NOMO-1 treated with DMSO at 0.1 percent for 48 hours (cell line): ENCODE measurements around the gene TMEFF2.

ENCODE experiments used
- DNase-seq: peaks from one replicate; lab custom pipeline; 2025; ENCODE audit not compliant: unreplicated experiment; lab: John Stamatoyannopoulos, UW

TMEFF2 gene, protein sequence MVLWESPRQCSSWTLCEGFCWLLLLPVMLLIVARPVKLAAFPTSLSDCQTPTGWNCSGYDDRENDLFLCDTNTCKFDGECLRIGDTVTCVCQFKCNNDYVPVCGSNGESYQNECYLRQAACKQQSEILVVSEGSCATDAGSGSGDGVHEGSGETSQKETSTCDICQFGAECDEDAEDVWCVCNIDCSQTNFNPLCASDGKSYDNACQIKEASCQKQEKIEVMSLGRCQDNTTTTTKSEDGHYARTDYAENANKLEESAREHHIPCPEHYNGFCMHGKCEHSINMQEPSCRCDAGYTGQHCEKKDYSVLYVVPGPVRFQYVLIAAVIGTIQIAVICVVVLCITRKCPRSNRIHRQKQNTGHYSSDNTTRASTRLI

DNA sequence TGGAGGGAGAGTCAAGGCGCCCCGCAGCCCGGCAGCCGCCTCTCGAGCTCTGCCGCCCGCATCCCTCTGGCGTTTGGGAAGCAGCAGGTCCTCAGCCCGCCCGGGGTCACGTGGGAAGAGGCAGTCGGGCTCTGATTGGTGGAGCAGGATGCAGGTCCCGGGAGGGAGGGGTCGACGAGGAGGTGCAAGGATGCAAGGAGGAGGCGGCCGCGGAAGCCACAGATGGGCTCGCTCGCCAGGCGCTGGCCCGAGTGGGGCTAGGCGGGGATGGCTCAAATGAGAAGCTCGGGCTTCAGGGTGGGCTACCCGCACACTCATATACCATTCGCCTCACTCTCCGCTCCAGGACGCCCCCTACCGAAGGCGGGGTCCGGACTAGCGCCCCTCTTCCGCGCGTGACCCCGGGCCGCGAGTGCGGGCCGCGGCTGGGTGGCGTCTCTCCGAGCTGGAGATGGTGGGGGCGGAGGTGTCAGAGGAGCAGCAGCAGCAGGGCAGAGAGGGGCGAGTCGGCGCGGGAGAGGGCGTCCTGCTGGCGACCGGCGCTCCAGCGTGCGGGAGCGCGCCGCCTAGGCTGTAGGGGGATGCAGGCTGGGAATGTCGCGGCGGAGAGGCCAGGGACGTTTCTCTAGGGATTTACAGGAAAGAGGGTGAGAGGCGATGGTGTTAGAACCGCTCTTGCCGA lies at the start of gene TMEFF2:
TSS of gene TMEFF2 (minus strand) at position 68 of the 682 bp plus-strand sequence. CDS start 409 bp downstream, outside the sequence.
- no peak for DNase-seq

DNA sequence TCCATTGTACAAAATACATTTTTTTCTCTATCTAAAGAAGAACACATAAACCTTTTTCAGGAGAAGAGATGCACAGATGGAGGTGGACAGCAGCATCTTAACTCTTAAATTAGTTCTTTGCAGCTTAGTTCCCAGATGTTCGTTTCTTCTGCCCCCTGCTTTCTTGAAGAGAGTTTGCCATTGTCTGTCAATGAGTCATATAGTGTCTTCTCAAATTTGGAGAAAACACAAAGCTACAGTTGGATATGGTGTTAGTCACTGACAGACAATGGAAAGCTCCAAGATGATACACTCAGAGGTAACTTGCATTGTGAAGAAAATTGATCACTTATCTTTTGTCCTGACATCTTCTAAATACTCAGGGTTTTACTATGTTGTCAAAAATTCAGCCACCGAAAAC lies 48.8 kb upstream of the TMEFF2 start:
- no peak for DNase-seq

DNA sequence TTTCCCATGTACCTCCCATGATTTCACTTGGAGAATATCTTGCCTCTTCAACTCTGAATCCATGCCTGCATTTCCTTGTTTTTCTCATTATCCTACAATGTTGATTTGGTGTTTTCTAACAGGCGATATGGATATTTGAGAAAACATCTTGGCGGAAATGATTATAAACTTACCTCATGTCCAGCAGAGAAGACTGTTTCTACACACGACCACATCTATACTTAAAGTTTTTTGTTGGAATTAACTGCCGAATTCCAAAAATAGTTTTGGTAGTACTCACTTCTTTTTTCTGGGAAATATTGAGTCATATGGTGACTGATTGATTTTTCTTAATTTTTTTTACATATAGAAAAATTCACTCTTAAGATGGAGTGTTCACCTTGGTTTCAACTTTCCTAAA lies 41.4 kb upstream of the TMEFF2 start:
- no peak for DNase-seq

DNA sequence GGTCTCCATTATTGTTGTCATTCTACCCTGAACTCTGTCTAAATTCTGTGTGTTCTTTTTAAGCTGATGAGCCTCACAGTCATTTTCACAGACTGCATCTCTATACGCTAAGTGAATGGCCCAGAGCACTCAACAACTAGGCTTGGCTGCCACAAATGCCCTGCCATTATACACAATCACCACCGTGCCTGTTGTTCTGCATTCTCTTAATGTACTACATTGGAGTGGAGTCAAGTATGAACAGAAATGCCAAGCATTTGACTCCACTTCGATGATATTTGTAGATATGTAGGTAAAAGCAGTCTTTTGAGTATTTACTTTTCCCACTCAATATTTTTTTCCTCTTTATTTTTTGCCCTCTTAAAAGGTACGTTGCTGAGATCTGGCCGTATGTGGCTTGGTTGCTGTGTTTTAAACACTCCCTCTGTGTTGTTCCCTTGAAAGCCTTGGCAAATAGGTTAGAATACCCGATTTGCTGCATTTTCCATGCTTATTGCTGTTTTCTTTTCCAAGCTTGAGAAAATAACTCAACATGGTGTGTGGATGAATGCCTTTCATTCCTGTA lies 36.2 kb upstream of the TMEFF2 start:
- no peak for DNase-seq

DNA sequence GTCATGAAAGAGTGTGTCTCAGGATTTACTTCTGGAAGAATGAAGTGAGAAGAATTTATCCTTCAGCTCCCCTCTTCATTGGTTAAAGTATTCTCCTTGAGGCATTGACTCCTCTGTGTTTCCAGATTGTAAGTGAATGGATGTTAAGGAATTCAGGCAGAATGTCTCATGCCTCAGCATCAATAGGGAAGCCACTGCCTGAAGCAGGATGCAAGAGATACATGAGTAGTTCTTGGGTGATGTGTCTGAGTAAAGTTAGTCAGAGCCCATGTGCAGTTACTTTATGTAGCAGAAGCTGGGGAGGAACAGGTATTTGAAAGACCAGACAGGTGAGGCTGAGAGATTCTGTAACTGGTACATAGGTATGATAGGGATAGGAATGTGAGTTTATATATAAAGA lies 34.0 kb upstream of the TMEFF2 start:
- DNase-seq, result no peak

DNA sequence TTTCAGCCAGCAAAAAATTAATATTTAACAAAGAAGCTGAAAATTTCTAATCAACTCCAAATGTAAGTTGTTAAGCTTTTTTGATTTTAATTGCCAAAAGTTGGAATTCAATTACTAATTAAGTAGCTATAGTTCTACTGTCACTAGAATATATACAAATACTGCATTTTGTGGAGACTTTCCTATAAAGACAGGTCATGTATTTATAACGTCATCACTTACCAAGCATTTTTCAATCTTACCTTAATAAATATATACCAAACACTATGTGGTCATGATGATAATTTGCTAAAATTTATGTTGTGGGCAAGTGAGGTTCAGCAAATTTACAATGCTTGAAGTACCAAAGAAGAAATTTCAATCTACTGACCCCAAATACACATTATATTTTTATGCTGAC lies 24.2 kb upstream of the TMEFF2 start:
- DNase-seq, result no peak

DNA sequence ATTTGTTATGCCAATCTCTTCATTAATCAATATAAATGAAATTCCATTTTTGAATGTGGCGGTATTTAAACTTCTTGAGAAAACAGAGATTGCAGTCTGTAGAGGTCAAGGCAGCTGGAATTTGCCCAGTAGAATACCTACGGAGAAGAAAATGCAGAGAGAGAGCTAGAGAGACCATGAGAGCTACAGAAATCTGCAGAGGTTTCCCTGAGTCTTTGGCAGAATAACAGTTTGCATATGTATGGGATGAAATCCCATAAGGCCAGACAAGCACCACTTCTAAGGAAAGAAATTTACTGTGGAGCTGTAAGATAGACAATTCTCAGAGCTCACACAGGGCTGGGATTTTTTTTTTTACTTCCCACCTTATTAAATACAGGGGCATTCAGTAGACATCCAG lies 23.6 kb upstream of the TMEFF2 start:
- DNase-seq, result no peak

DNA sequence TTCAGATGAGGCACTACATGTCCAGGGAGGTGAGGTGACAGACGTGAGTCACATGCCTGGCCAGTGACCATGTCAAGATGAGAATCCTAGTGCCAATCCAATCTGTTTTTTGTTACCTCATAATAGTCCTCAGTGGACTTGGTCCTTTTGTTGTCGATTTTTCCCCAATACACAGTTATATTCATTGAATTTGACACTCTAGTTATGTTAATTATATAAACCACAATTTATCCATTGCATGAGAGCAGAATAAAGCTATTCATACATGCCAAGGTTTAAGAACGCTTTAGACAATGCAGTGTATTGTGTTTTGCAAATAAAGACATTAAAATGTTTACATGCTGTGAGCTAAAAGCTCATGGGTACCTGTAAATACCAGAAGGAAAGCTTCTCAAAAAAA lies 21.6 kb upstream of the TMEFF2 start:
- no peak for DNase-seq

DNA sequence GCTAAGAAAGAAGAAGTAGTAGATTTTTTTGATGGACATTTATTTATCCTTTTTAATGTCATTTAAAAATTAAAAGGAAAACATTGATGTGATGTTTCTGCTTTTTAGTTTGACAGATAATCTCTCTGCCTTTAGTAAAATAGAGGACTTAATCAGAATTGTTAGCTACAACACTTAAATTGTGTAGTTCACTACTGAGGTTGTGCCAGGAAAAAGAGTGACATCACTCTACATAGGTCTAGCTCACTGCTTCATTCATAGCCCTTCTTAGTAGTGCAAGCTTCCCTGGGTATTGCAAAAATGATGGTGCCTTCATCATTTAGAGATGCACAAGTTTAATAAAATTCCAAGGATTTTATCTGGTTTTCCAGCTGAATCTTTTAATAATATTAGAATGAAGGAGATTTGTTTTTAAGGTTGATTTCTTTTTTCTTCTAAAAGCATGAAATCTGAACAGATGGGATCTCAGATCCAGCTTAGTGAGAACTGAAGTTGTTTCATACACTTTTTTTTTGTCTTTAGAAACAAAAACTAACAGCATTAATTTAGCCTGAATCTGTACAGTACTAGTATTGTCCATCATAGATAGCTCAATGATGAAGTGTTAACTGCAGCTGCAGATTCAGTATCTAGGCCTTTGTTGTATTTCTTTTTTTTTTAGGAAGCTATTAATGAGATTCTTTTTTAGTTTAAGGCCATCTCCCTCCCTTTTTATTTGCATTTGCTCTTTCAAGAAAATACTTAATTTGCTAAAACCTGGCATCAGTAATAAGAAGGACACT lies 20.6 kb upstream of the TMEFF2 start:
- DNase-seq, result no peak

DNA sequence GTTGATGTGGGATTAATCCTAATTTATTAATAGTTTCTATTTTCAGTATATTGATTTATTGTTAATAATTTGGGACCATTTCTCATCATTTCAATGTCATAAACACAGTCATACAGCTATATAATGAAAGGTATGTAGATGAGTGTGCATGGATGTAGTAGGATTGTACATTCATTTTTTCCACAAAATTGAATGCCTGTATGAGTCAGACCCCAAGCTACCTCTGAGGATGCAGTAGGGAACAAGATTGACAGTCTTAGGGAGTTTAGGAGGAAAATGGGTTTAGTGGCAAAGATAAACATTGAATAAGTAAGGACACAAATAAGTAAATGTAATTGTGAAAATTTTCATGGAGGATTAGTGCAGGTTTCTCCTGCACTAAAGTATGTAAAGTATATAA lies 14.1 kb upstream of the TMEFF2 start:
- DNase-seq, result no peak

DNA sequence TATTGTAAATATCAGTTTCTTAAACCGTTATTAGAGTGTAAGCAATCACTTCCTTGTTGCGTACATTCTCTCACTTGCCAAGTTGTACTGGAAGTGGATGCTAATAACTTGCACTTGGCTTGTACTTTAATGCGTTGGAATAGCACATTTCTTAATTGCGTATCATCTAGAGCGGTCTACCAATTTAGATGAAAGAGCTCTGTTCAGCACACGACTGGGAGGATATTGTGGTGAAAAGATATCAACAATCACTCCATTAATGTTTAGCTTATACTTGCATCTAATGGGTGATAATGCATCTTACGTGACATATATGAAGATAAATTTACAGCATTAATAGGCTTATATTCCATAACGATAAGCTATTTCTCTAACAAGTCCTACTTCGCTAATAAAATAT lies 11.7 kb upstream of the TMEFF2 start:
- no peak for DNase-seq

DNA sequence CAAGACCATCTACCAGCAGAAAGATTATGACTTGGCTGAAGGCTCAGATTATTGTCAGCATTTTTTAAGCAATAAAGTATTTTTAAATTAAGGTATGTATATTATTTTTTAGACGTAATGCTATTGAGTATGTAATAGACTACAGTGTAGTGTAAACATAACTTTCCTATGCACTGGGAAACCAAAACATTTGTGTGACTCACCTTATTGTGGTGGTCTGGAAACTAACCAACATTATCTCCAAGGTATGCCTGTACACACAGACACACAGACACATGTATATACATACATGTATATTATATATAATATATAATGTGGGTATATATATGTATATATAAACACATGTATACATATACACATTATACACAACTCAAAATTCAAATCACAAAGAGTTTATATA lies 9.1 kb upstream of the TMEFF2 start:
- no peak for DNase-seq

DNA sequence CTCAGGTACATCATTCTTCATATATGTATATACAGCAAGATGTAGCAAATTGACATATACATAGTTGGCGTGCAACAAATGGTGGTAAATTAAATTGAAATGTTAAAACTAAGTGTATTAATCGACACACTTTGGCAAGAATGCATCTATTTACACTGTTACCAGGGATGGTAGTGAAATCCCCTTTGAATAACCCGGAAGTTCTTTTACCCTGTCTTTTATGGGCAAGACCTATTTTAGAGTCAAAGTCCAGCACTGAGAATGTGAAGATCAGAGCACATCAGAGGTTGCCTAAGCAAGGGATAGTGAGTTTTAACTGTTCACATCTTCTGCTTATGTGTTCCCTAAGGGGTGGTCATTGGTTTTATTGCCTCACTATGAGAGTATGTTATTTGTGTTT lies 7.6 kb upstream of the TMEFF2 start:
- no peak for DNase-seq

DNA sequence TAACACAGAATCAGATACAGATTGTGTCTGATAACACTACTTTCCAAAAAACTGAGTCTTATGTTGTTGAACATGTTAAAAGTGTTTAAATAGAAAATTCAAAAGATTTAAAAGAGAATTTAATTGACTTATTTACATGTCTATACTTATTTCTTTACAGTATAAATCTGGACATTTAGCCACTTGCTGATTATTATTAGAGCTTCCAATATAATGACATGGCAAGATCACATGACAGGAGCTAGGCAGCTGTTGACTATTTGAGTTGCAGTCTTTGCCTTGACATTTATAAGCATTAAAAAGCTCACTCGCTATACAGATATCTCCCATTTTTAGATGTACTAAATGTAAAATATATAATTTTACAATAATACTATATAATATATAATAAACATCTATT lies 6.4 kb upstream of the TMEFF2 start:
- DNase-seq, result no peak

DNA sequence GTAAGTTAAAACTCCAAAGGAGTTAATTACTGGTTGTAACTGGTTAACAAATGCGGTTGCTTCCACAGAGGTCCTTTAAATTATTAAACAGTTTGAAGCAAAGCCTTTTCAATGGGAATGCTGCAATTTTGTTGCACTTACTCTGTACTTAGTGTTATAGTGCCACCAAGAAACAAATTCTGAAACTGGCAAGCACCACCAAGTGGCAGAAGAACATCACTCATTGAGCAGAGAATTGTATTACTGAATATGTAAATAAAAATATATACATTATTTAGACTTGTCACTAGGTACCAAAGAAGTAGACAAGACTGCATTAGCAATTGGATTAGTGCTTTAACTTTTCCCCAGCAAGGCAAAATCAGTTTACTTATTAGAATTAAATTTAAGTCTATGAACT lies 2.6 kb upstream of the TMEFF2 start:
- DNase-seq, result no peak

DNA sequence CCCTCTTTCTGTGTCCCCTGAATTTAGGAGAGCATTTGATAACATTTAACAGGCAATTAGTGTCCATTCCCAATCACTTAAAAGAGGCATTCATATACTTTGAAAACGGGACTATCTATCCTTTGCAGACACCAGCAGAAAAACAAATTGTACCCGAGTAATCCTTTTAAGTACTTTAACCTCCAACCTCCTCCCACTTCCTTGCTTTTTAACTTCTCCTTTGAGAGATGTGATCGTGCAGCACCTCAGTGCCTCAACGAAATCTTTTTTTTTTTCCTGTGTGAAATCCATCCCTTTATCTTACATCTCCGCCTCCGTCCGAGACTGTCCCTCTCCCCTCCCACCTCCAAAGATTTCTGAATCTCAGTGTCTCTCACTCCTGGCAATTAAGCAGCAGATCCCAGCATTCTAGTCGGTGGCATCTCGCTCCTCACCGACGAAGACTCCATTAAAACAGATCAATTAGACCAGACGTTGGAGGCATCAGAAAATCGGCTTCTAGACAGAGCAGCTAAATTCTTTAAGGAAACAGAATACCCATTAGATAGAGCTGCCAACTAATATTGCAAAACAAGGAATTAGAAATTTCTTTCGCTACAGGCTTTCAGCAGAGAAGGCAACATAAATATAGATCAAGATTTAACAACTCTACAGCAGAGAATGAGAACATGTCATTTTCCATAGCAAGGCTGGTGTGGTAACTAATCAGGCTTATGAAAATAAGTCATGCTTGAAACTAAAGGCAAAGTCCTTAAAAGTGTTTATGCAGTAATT lies 1.9 kb upstream of the TMEFF2 start:
- DNase-seq, result peak; percentile 17

DNA sequence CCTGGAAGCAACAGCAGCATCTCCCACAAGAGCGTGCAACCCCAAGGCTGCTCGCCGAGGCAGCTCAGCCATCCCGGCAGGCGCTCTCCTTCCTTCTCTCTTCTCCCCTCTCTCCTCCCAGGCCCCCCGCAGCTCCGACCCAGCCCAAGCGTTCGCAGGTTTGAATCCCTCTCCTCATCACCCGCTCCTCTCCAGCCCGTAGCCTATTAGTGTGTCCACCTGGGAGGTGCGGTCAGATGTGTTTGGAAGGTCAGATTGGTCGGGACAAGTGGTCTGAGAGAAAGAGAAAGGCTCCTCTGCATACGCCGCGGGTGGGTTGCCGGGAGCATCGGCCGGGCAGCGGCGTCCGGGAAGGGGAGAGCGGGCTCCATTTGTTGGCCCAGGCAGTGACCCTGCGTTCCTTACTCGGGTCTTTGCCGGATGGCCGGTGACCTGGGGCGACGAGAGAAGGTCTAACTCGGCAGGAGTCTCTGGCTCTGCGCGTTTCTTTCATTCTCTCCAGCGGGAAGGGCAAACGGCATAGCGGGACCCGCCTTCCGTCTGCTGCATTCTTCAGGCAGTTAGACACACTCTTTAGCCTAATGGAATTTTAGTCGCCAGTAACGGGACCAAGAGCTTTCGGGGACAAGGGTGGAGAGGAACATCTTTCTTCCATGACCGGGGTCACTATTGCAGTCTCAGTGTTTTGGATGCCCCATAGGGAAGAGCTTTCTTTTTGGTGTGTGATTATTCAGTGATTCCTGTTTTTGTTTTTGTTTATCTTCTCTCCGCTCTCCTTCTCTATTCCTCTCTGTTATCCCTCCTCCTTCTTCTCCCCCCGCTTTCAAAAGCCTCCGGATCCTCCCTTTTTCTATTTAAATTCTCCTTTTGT lies 1.1 kb upstream of the TMEFF2 start:
- DNase-seq, result no peak

DNA sequence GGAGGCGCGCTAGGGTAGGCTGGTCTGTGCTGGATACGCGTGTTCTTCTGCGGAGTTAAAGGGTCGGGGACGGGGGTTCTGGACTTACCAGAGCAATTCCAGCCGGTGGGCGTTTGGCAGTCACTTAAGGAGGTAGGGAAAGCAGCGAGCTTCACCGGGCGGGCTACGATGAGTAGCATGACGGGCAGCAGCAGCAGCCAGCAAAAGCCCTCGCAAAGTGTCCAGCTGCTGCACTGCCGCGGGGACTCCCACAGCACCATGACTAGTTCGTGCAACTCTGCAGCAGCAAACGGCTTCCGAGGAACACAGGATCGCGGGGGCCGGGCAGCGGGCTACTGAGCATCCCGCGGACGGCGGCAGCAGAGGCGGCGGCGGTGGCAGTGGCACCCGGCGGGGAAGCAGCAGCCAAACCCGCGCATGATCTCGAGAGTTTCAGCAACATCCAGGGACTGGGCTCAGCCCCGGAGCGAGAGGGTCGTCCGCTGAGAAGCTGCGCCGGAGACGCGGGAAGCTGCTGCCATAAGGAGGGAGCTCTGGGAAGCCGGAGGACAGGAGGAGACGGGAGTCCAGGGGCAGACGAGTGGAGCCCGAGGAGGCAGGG lies 368 bp downstream of the TMEFF2 start:
- DNase-seq, result no peak

DNA sequence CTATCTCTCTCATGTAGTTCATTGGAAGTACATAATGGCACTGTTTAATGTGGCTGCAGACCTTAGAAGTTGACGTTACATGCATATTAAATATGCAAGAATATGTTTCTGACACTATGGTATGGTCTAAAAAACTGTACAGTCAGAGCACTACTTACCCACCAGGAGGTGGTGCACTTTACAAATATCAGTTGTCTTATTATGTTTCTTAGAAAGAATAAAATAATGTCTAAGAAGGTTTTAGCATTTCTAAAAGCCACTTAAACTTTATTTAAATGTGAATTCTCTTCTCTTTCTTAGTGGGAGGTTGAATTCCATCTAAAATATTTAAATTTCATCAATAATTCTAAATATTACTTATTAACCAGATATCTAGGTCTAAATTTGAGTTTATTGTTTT lies 4.3 kb downstream of the TMEFF2 start:
- peak; percentile 9 for DNase-seq

DNA sequence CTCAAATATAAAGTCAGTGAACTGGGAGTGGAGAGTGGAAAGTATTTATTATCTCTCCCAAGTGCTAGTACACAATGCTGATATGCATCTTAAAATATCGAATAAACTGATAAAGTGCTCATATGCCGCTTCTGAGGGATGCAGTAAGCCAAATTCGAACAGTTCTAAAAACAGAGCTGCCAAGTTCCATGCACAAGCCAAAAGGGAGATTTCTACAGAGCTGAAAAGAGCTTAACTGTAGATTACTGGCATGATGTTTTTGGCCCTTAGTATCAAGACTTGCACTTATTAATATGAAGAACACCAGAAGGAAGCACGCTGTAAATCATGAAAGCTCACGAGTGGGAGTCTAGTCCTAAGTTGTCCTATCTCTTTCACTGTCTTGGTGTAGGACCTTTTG lies 7.9 kb downstream of the TMEFF2 start:
- DNase-seq, result no peak
